ENCODE results near the gene IFI30.
"Not testable (repeated sequence)": the region's sequence is repeated elsewhere in the genome, so short reads cannot be mapped to it uniquely, and the experiment has no call there.

IFI30 gene

GRCh38 chr19:18152817-18153555 is 20.6 kb upstream of the IFI30 start, which contains the start of gene PIK3R2:
PIK3R2 (plus strand) TSS chr19:18153163; CDS start chr19:18155880, 2,717 bp downstream.
- peak; percentile 99 to 100 (median 99) for DNase-seq

GRCh38 chr19:18153556-18154134 is 20.0 kb upstream of the IFI30 start:
- peak in 5 of 6 experiments; percentile 22 to 49 (median 40) for DNase-seq

GRCh38 chr19:18155095-18156087 is 18.2 kb upstream of the IFI30 start:
- DNase-seq = no peak

- DNase-seq = no peak
Observed at GRCh38 chr19:18156268-18156667, 17.3 kb upstream of the IFI30 start.

GRCh38 chr19:18156841-18157464 is 16.7 kb upstream of the IFI30 start:
- DNase-seq = no peak

GRCh38 chr19:18157465-18158063 is 16.0 kb upstream of the IFI30 start:
- no peak for DNase-seq

GRCh38 chr19:18158467-18158866 is 15.1 kb upstream of the IFI30 start:
- DNase-seq = no peak

GRCh38 chr19:18159059-18159616 is 14.5 kb upstream of the IFI30 start:
- DNase-seq = not testable (repeated sequence)

GRCh38 chr19:18159810-18160209 is 13.8 kb upstream of the IFI30 start:
- DNase-seq = no peak

GRCh38 chr19:18160493-18160970 is 13.1 kb upstream of the IFI30 start:
- DNase-seq = no peak

GRCh38 chr19:18160971-18161635 is 12.5 kb upstream of the IFI30 start:
- peak; percentile 55 to 85 (median 77) for DNase-seq

- DNase-seq = no peak
Observed at GRCh38 chr19:18161636-18162002, 12.0 kb upstream of the IFI30 start.

- DNase-seq = no peak
Observed at GRCh38 chr19:18164072-18164471, 9.5 kb upstream of the IFI30 start.

GRCh38 chr19:18165794-18166544 is 7.6 kb upstream of the IFI30 start:
- DNase-seq = no peak

- DNase-seq = no peak
Observed at GRCh38 chr19:18167011-18167410, 6.6 kb upstream of the IFI30 start.

GRCh38 chr19:18167975-18168645 is 5.5 kb upstream of the IFI30 start:
- DNase-seq = peak in 5 of 6 experiments; percentile 24 to 56 (median 37)

- no peak for DNase-seq
Observed at GRCh38 chr19:18168673-18169381, 4.8 kb upstream of the IFI30 start.

GRCh38 chr19:18170714-18171255 is 2.8 kb upstream of the IFI30 start:
- no peak for DNase-seq
